GM19372 (cell line): ENCODE results near the gene TSHR.
"Not testable (repeated sequence)": the region's sequence is repeated elsewhere in the genome, so short reads cannot be mapped to it uniquely, and the experiment has no call there.

Experiments used
- ATAC-seq: cut with Tn5 transposase; IDR thresholded peaks from one replicate; pipeline ENCODE4 v1.9.1; 2021; ENCODE audit warnings: mild to moderate bottlenecking, low read depth, moderate library complexity; ENCODE audit not compliant: unreplicated experiment

TSHR gene

GRCh38 chr14:80955416-80955941 is at the start of gene TSHR:
Gene TSHR (plus strand): TSS chr14:80955621. CDS start chr14:80955681, 60 bp downstream.
- ATAC-seq, result no peak

- no peak for ATAC-seq
Measured at GRCh38 chr14:80906336-80906735, 49.1 kb upstream of the TSHR start.

GRCh38 chr14:80906946-80907345 is 48.5 kb upstream of the TSHR start:
- no peak for ATAC-seq

- not testable (repeated sequence) for ATAC-seq
Measured at GRCh38 chr14:80912013-80912412, 43.4 kb upstream of the TSHR start.

- ATAC-seq, result no peak
Measured at GRCh38 chr14:80919622-80920021, 35.8 kb upstream of the TSHR start.

- ATAC-seq, result no peak
Measured at GRCh38 chr14:80923368-80923767, 32.1 kb upstream of the TSHR start.

GRCh38 chr14:80924365-80925103 is 30.9 kb upstream of the TSHR start:
- ATAC-seq, result no peak

- ATAC-seq, result no peak
Measured at GRCh38 chr14:80926397-80927082, 28.9 kb upstream of the TSHR start.

GRCh38 chr14:80927083-80927989 is 28.1 kb upstream of the TSHR start:
- no peak for ATAC-seq

- no peak for ATAC-seq
Measured at GRCh38 chr14:80930095-80930494, 25.3 kb upstream of the TSHR start.

GRCh38 chr14:80930836-80931389 is 24.5 kb upstream of the TSHR start:
- ATAC-seq, result peak; percentile 93

GRCh38 chr14:80933282-80933681 is 22.1 kb upstream of the TSHR start:
- ATAC-seq, result no peak

- ATAC-seq, result no peak
Measured at GRCh38 chr14:80933686-80934085, 21.7 kb upstream of the TSHR start.

GRCh38 chr14:80940146-80940545 is 15.3 kb upstream of the TSHR start:
- no peak for ATAC-seq

GRCh38 chr14:80941241-80942185 is 13.9 kb upstream of the TSHR start, which contains the start of gene CEP128:
Gene CEP128 (minus strand): TSS chr14:80941738.
- peak; percentile 96 for ATAC-seq

- peak; percentile 5 for ATAC-seq
Measured at GRCh38 chr14:80942191-80942600, 13.2 kb upstream of the TSHR start.

GRCh38 chr14:80944861-80945617 is 10.4 kb upstream of the TSHR start:
- no peak for ATAC-seq

GRCh38 chr14:80946187-80946586 is 9.2 kb upstream of the TSHR start:
- ATAC-seq, result no peak

GRCh38 chr14:80946797-80947196 is 8.6 kb upstream of the TSHR start:
- ATAC-seq, result no peak
